Measurements from ENCODE around the gene ANKFN1.

The ANKFN1 gene

DNA sequence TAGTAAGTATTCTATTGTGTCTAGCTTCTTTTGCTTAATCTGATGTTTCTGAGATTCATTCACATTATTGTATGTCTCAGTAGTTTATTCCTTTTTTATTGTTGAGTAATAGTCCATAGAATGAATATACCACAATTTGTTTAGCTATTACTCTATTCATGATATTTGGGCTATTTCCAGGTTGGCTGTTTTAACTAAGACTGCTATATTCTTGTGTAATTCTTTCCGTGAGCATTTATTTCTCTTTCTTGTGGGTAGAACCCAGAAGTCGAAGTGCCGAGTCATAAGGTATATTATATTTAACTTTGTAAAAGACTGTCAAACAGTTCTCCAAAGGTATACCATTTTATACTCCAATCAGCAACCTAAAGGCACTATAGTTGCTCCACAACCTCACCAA is 160.8 kb downstream of the ANKFN1 start:
- Histone ChIP-seq H3K9me3 (ENCODE audit: insufficient read depth, low read depth, low read length) (no peaks in the 10 kb centered on the region), H3K27ac (ENCODE audit: low read depth, low read length) (no peak overlapping the region), H2BK5ac (ENCODE audit: low read depth, low read length, poor library complexity) (no peak overlapping the region), H3K79me2 (ENCODE audit: control insufficient read depth, insufficient read depth, low read length, poor library complexity) (no peaks in the 10 kb centered on the region), H4K8ac (ENCODE audit: low read depth, low read length) (no peak overlapping the region), H3K36me3 (ENCODE audit: control insufficient read depth in 1 of 2, insufficient read depth in 2 of 2, low read length in 2 of 2) (no peaks in the 10 kb centered on the region), H4K12ac (ENCODE audit: low read depth, low read length) (no peak overlapping the region), H3K18ac (ENCODE audit: low read length) (no peak overlapping the region), H3K4me3 (ENCODE audit: low read depth, low read length) (no peak overlapping the region), H3K4me2 (ENCODE audit: low read length) (no peak overlapping the region), H2AK5ac (ENCODE audit: low read length) (no peak overlapping the region), H3K9ac (ENCODE audit: low read length) (no peak overlapping the region), H3K4me1 (ENCODE audit: control insufficient read depth in 1 of 2, insufficient read depth in 2 of 2, low read length in 2 of 2) (no peaks in the 10 kb centered on the region), H3K14ac (ENCODE audit: low read length) (no peak overlapping the region), H4K91ac (ENCODE audit: low read depth, low read length) (no peak overlapping the region), H3K4ac (ENCODE audit: low read depth, low read length) (no peak overlapping the region), H3K23ac (ENCODE audit: low read length) (no peak overlapping the region), H2BK120ac (ENCODE audit: insufficient read depth, low read length, poor library complexity) (no peak overlapping the region), H3K79me1 (ENCODE audit: low read length) (no peaks in the 10 kb centered on the region), H2BK12ac (ENCODE audit: low read length) (no peak overlapping the region), H2AFZ (ENCODE audit: insufficient read depth, low read length, poor library complexity) (no peak overlapping the region), H3K27me3 (ENCODE audit: insufficient read depth, low read length) (no peaks in the 10 kb centered on the region)
- WGBS (ENCODE audit: extremely low coverage, insufficient coverage, insufficient read length): no CpG with 5 or more reads among the region's 3 CpGs
- no peak for DNase-seq

DNA sequence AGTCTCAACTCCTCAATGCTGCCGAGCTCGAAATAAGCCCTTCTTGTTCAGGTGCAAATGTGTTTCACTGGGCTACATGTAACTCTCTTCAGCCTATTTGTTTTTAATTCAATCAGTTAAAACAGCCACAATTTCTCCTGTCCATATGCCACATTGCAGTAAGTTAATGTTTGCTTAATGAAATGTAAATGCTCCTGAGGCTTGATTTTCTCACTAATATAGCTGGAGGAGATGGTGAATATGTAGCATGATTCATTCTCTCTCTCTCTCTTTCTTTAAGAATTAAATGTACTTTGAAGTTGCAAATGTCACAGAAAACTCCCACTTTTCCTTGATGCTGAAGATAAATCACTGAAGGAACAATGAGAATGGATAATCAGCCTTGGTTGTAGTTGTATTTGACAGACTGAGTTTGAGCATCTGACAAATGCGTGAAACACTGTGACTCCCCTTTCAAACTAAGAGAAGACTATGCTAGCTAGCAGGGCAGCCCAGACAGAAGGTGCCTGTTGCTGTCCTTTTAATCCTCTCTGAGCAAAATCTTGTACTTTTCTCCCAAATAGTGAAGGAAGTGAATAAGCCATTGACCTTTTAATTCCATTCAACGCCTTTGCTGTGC is 161.8 kb downstream of the ANKFN1 start:
- no peak overlapping the region for H3K4ac ChIP-seq (ENCODE audit: low read depth, low read length)
- no peak overlapping the region for H2BK120ac ChIP-seq (ENCODE audit: insufficient read depth, low read length, poor library complexity)
- H4K12ac ChIP-seq (ENCODE audit: low read depth, low read length): no peak overlapping the region
- no peaks in the 10 kb centered on the region for H3K36me3 ChIP-seq (ENCODE audit: control insufficient read depth in 1 of 2, insufficient read depth in 2 of 2, low read length in 2 of 2)
- no peak overlapping the region for H2AFZ ChIP-seq (ENCODE audit: insufficient read depth, low read length, poor library complexity)
- H3K9me3 ChIP-seq (ENCODE audit: insufficient read depth, low read depth, low read length): no peaks in the 10 kb centered on the region
- no peak overlapping the region for H3K23ac ChIP-seq (ENCODE audit: low read length)
- no CpG with 5 or more reads among the region's 4 CpGs for WGBS (ENCODE audit: extremely low coverage, insufficient coverage, insufficient read length)
- no peak overlapping the region for H2BK5ac ChIP-seq (ENCODE audit: low read depth, low read length, poor library complexity)
- no peak overlapping the region for H3K4me3 ChIP-seq (ENCODE audit: low read depth, low read length)
- H3K27ac ChIP-seq (ENCODE audit: low read depth, low read length): no peak overlapping the region
- H3K4me2 ChIP-seq (ENCODE audit: low read length): no peak overlapping the region
- H2BK12ac ChIP-seq (ENCODE audit: low read length): no peak overlapping the region
- H3K18ac ChIP-seq (ENCODE audit: low read length): no peak overlapping the region
- H3K4me1 ChIP-seq (ENCODE audit: control insufficient read depth in 1 of 2, insufficient read depth in 2 of 2, low read length in 2 of 2): no peaks in the 10 kb centered on the region
- no peak overlapping the region for H3K9ac ChIP-seq (ENCODE audit: low read length)
- no peak overlapping the region for H2AK5ac ChIP-seq (ENCODE audit: low read length)
- H4K8ac ChIP-seq (ENCODE audit: low read depth, low read length): no peak overlapping the region
- H4K91ac ChIP-seq (ENCODE audit: low read depth, low read length): no peak overlapping the region
- H3K14ac ChIP-seq (ENCODE audit: low read length): no peak overlapping the region
- no peaks in the 10 kb centered on the region for H3K79me2 ChIP-seq (ENCODE audit: control insufficient read depth, insufficient read depth, low read length, poor library complexity)
- no peak for DNase-seq
- no peaks in the 10 kb centered on the region for H3K79me1 ChIP-seq (ENCODE audit: low read length)
- no peaks in the 10 kb centered on the region for H3K27me3 ChIP-seq (ENCODE audit: insufficient read depth, low read length)

DNA sequence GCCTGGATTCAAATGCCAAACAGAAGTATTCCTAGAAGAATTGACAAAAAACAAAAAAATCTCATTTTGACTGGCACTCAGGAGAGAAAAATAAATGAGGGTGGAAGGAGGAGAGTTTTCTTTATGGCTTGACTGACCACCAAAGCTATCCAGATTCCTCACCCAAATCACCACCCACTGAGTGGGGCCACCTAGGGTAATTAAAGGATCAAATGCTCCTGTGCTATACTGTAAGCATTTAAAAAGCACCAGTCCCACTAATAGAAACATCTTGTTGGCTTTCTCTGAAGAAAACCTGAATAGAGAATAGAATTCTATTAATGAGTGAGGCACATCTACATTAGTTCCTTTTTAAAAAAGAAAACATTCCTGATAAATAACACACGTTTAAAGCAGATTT is 163.3 kb downstream of the ANKFN1 start:
- Histone ChIP-seq H3K4me2 (ENCODE audit: low read length) (no peak overlapping the region), H3K18ac (ENCODE audit: low read length) (no peak overlapping the region), H3K9ac (ENCODE audit: low read length) (no peak overlapping the region), H2AFZ (ENCODE audit: insufficient read depth, low read length, poor library complexity) (no peak overlapping the region), H3K4me3 (ENCODE audit: low read depth, low read length) (no peak overlapping the region), H2BK12ac (ENCODE audit: low read length) (no peak overlapping the region), H3K23ac (ENCODE audit: low read length) (no peak overlapping the region), H2AK5ac (ENCODE audit: low read length) (no peak overlapping the region), H3K4me1 (ENCODE audit: control insufficient read depth in 1 of 2, insufficient read depth in 2 of 2, low read length in 2 of 2) (no peaks in the 10 kb centered on the region), H2BK120ac (ENCODE audit: insufficient read depth, low read length, poor library complexity) (no peak overlapping the region), H3K79me1 (ENCODE audit: low read length) (no peaks in the 10 kb centered on the region), H3K4ac (ENCODE audit: low read depth, low read length) (no peak overlapping the region), H3K27me3 (ENCODE audit: insufficient read depth, low read length) (no peaks in the 10 kb centered on the region), H4K8ac (ENCODE audit: low read depth, low read length) (no peak overlapping the region), H3K9me3 (ENCODE audit: insufficient read depth, low read depth, low read length) (no peaks in the 10 kb centered on the region), H3K36me3 (ENCODE audit: control insufficient read depth in 1 of 2, insufficient read depth in 2 of 2, low read length in 2 of 2) (no peaks in the 10 kb centered on the region), H2BK5ac (ENCODE audit: low read depth, low read length, poor library complexity) (no peak overlapping the region), H3K14ac (ENCODE audit: low read length) (no peak overlapping the region), H3K27ac (ENCODE audit: low read depth, low read length) (no peak overlapping the region), H4K12ac (ENCODE audit: low read depth, low read length) (no peak overlapping the region), H4K91ac (ENCODE audit: low read depth, low read length) (no peak overlapping the region), H3K79me2 (ENCODE audit: control insufficient read depth, insufficient read depth, low read length, poor library complexity) (no peaks in the 10 kb centered on the region)
- no CpG with 5 or more reads among the region's 1 CpG for WGBS (ENCODE audit: extremely low coverage, insufficient coverage, insufficient read length)
- DNase-seq: no peak

DNA sequence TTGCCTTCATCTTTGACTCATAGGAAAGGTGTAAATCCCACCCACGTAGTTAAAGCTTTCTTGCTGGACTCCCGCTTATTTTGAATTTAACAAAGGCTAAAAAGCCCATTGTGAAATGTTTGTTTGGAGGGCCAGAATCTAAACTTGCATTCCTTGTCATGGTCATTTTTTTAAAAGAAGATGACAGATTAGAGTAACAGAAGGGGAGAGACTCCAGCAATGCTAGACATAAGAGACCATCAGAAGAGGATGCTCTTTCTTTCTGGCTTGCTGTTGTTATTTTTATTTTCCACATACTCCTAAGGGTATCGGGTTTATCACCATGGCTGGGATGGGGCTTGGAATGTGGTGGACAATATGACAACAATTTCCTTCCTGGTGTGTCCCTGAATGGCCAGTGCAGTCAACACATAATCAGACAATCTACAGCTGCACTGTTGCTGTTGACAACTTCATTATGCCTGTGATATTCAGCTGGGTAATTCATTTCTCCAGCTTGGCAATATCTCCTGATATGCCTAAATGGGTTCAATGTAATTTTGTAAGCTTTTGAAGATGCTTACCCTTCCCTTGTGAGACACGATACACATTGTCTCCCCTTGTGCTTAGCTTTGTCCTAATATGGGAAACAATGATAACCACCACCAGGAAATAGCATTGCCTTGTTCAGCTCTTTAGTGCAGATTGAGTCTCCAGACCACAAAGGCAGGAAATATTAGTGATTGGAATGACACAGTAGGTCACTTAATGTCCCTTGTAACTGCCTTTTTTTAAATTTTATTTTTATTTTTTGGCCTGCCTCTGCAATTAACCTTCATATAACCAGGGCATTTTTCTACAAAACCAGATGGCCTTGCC is 164.3 kb downstream of the ANKFN1 start:
- no peaks in the 10 kb centered on the region for H3K27me3 ChIP-seq (ENCODE audit: insufficient read depth, low read length)
- no peaks in the 10 kb centered on the region for H3K79me1 ChIP-seq (ENCODE audit: low read length)
- no peak overlapping the region for H3K4me2 ChIP-seq (ENCODE audit: low read length)
- WGBS (ENCODE audit: extremely low coverage, insufficient coverage, insufficient read length): no CpG with 5 or more reads among the region's 4 CpGs
- H2BK120ac ChIP-seq (ENCODE audit: insufficient read depth, low read length, poor library complexity): no peak overlapping the region
- H3K4ac ChIP-seq (ENCODE audit: low read depth, low read length): no peak overlapping the region
- H3K23ac ChIP-seq (ENCODE audit: low read length): no peak overlapping the region
- no peak overlapping the region for H3K18ac ChIP-seq (ENCODE audit: low read length)
- H4K8ac ChIP-seq (ENCODE audit: low read depth, low read length): no peak overlapping the region
- H3K4me3 ChIP-seq (ENCODE audit: low read depth, low read length): no peak overlapping the region
- no peaks in the 10 kb centered on the region for H3K9me3 ChIP-seq (ENCODE audit: insufficient read depth, low read depth, low read length)
- no peaks in the 10 kb centered on the region for H3K36me3 ChIP-seq (ENCODE audit: control insufficient read depth in 1 of 2, insufficient read depth in 2 of 2, low read length in 2 of 2)
- no peak overlapping the region for H3K14ac ChIP-seq (ENCODE audit: low read length)
- no peak overlapping the region for H2AFZ ChIP-seq (ENCODE audit: insufficient read depth, low read length, poor library complexity)
- H4K91ac ChIP-seq (ENCODE audit: low read depth, low read length): no peak overlapping the region
- H3K79me2 ChIP-seq (ENCODE audit: control insufficient read depth, insufficient read depth, low read length, poor library complexity): no peaks in the 10 kb centered on the region
- H2BK5ac ChIP-seq (ENCODE audit: low read depth, low read length, poor library complexity): no peak overlapping the region
- H2BK12ac ChIP-seq (ENCODE audit: low read length): no peak overlapping the region
- no peak overlapping the region for H2AK5ac ChIP-seq (ENCODE audit: low read length)
- peak in 1 of 2 donors; percentile 4 for DNase-seq
- H3K4me1 ChIP-seq (ENCODE audit: control insufficient read depth in 1 of 2, insufficient read depth in 2 of 2, low read length in 2 of 2): no peaks in the 10 kb centered on the region
- H3K27ac ChIP-seq (ENCODE audit: low read depth, low read length): no peak overlapping the region
- no peak overlapping the region for H3K9ac ChIP-seq (ENCODE audit: low read length)
- H4K12ac ChIP-seq (ENCODE audit: low read depth, low read length): no peak overlapping the region

All from trophoblast cell (in vitro differentiated cells and primary cell).